T-helper 17 cell (primary cell): Measurements from ENCODE around the gene SMARCC2. TPM values are rescaled to one million over a fixed set of nuclear protein-coding genes. Genes with fewer than 3 reads are reported as not detected.
"Not testable (repeated sequence)": the region's sequence is repeated elsewhere in the genome, so short reads cannot be mapped to it uniquely, and the experiment has no call there.

Experiments used
- ATAC-seq: fragments of 150-1000 bp; cut with Tn5 transposase; 2 replicates; pipeline ENCODE4 v1.10.0; 2021; ENCODE audit warnings: mild to moderate bottlenecking, moderate library complexity
- DNase-seq, 3 donors: peaks; one replicate each; pipeline versions ENCODE4 v3.0.0 to v3.0.0-alpha.2; 2020 to 2021
- H3K9me3 ChIP-seq: one replicate; pipeline ENCODE4 v1.7.0; 2013; ENCODE audit warnings: low read length, mild to moderate bottlenecking; ENCODE audit not compliant: control insufficient read depth, poor library complexity, severe bottlenecking
- H3K27ac Mint-ChIP-seq: one replicate; pipeline ENCODE4 v1.8.0; 2022; ENCODE audit warnings: mild to moderate bottlenecking, moderate library complexity, mixed read lengths
- H3K27me3 Mint-ChIP-seq: one replicate; pipeline ENCODE4 v1.8.0; 2022; ENCODE audit warnings: mixed read lengths
- H3K36me3 Mint-ChIP-seq: one replicate; pipeline ENCODE4 v1.8.0; 2022; ENCODE audit warnings: low read depth, mixed read lengths
- H3K4me1 Mint-ChIP-seq: one replicate; pipeline ENCODE4 v1.8.0; 2022; ENCODE audit warnings: mild to moderate bottlenecking, mixed read lengths
- H3K4me3 Mint-ChIP-seq: one replicate; pipeline ENCODE4 v1.8.0; 2022; ENCODE audit warnings: mild to moderate bottlenecking, moderate library complexity, mixed read lengths
- total RNA-seq, 4 donors: library from RNA in 2 of 4; stranded (reverse) in 2 of 4; gene quantifications; one replicate each; pipeline ENCODE4 v1.2.3 and lab custom pipeline; 2022 to 2026

Gene SMARCC2
- total RNA-seq, 2 donors from 2014 or later = 130 to 138 TPM

- no peaks in the 10 kb centered on the region for H3K9me3 ChIP-seq
- no peak overlapping the region for H3K4me3 Mint-ChIP-seq
- DNase-seq = no peak
- H3K27me3 Mint-ChIP-seq = no peaks in the 10 kb centered on the region
- ATAC-seq = no peak
- H3K36me3 Mint-ChIP-seq = peaks cover 6% of the 10 kb centered on the region
- peaks cover 11% of the 10 kb centered on the region for H3K4me1 Mint-ChIP-seq
- H3K27ac Mint-ChIP-seq = no peak overlapping the region
Observed at GRCh38 chr12:56202366-56202765, 13.1 kb upstream of the SMARCC2 start.

- Mint-ChIP-seq H3K27me3 (no peaks in the 10 kb centered on the region), H3K36me3 (peaks cover 7% of the 10 kb centered on the region), H3K4me3 (no peak overlapping the region), H3K27ac (peak overlapping the region; percentile 72), H3K4me1 (peaks cover 8% of the 10 kb centered on the region)
- no peaks in the 10 kb centered on the region for H3K9me3 ChIP-seq
- DNase-seq = no peak
- no peak for ATAC-seq
Observed at GRCh38 chr12:56198836-56199235, 9.6 kb upstream of the SMARCC2 start.

GRCh38 chr12:56197921-56198635, 8.8 kb upstream of the SMARCC2 start:
- Mint-ChIP-seq H3K36me3 (peaks cover 7% of the 10 kb centered on the region), H3K27ac (peak overlapping the region; percentile 72), H3K4me3 (no peak overlapping the region), H3K27me3 (no peaks in the 10 kb centered on the region), H3K4me1 (peaks cover 13% of the 10 kb centered on the region)
- H3K9me3 ChIP-seq = no peaks in the 10 kb centered on the region
- DNase-seq = no peak
- no peak for ATAC-seq

- not testable (repeated sequence) for ATAC-seq, H3K36me3 Mint-ChIP-seq, H3K27ac Mint-ChIP-seq, H3K27me3 Mint-ChIP-seq, DNase-seq, H3K9me3 ChIP-seq, H3K4me3 Mint-ChIP-seq
- H3K4me1 Mint-ChIP-seq = peaks cover 16% of the 10 kb centered on the region
Observed at GRCh38 chr12:56196818-56197550, 7.7 kb upstream of the SMARCC2 start.

GRCh38 chr12:56193025-56193578, 3.8 kb upstream of the SMARCC2 start:
- DNase-seq = peak; percentile 25 to 62 (median 34)
- H3K27ac Mint-ChIP-seq = peak overlapping the region; percentile 79
- H3K36me3 Mint-ChIP-seq = peaks cover 13% of the 10 kb centered on the region
- peak overlapping the region; percentile 4 for H3K4me3 Mint-ChIP-seq
- no peak for ATAC-seq
- peaks cover 4% of the 10 kb centered on the region for H3K27me3 Mint-ChIP-seq
- H3K4me1 Mint-ChIP-seq = peaks cover 34% of the 10 kb centered on the region
- H3K9me3 ChIP-seq = no peaks in the 10 kb centered on the region

GRCh38 chr12:56192582-56192981, 3.3 kb upstream of the SMARCC2 start:
- no peaks in the 10 kb centered on the region for H3K9me3 ChIP-seq
- DNase-seq (no peak), ATAC-seq (no peak)
- Mint-ChIP-seq H3K4me3 (peak overlapping the region; percentile 61), H3K27ac (peak overlapping the region; percentile 79), H3K36me3 (peaks cover 13% of the 10 kb centered on the region), H3K27me3 (peaks cover 4% of the 10 kb centered on the region), H3K4me1 (peaks cover 39% of the 10 kb centered on the region)

GRCh38 chr12:56190695-56191155, 1.4 kb upstream of the SMARCC2 start:
- peaks cover 4% of the 10 kb centered on the region for H3K27me3 Mint-ChIP-seq
- H3K27ac Mint-ChIP-seq = peak overlapping the region; percentile 100
- H3K9me3 ChIP-seq = no peaks in the 10 kb centered on the region
- peaks cover 50% of the 10 kb centered on the region for H3K4me1 Mint-ChIP-seq
- ATAC-seq (no peak), DNase-seq (no peak)
- H3K4me3 Mint-ChIP-seq = peak overlapping the region; percentile 99
- H3K36me3 Mint-ChIP-seq = peaks cover 15% of the 10 kb centered on the region

- peaks cover 52% of the 10 kb centered on the region for H3K4me1 Mint-ChIP-seq
- peaks cover 4% of the 10 kb centered on the region for H3K27me3 Mint-ChIP-seq
- H3K27ac Mint-ChIP-seq = peak overlapping the region; percentile 100
Observed at GRCh38 chr12:56189918-56190694, 823 bp upstream of the SMARCC2 start.

GRCh38 chr12:56188778-56189098, 545 bp downstream of the SMARCC2 start:
- Mint-ChIP-seq H3K27me3 (peaks cover 4% of the 10 kb centered on the region), H3K4me3 (peak overlapping the region; percentile 99), H3K36me3 (peaks cover 8% of the 10 kb centered on the region), H3K27ac (peak overlapping the region; percentile 95), H3K4me1 (peaks cover 46% of the 10 kb centered on the region)
- ATAC-seq (peak; percentile 6), DNase-seq (peak in 1 of 3 donors; percentile 10)
- H3K9me3 ChIP-seq = no peaks in the 10 kb centered on the region

More at GRCh38 chr12:56189918-56190694, 823 bp upstream of the SMARCC2 start:
- Mint-ChIP-seq H3K4me3 (peak overlapping the region; percentile 99), H3K36me3 (peaks cover 15% of the 10 kb centered on the region)
- DNase-seq (peak; percentile 41 to 61 (median 59)), ATAC-seq (peak; percentile 32)
- no peaks in the 10 kb centered on the region for H3K9me3 ChIP-seq

- Mint-ChIP-seq H3K4me1 (peaks cover 42% of the 10 kb centered on the region), H3K36me3 (peaks cover 8% of the 10 kb centered on the region), H3K27ac (peak overlapping the region; percentile 95), H3K27me3 (peaks cover 4% of the 10 kb centered on the region), H3K4me3 (peak overlapping the region; percentile 99)
- ATAC-seq = no peak
- DNase-seq = no peak
- H3K9me3 ChIP-seq = no peaks in the 10 kb centered on the region
Observed at GRCh38 chr12:56188131-56188777, 1.0 kb downstream of the SMARCC2 start.

- H3K27me3 Mint-ChIP-seq = peaks cover 4% of the 10 kb centered on the region
- ATAC-seq (no peak), DNase-seq (no peak)
- peaks cover 8% of the 10 kb centered on the region for H3K36me3 Mint-ChIP-seq
- peaks cover 36% of the 10 kb centered on the region for H3K4me1 Mint-ChIP-seq
- peak overlapping the region; percentile 95 for H3K27ac Mint-ChIP-seq
- H3K4me3 Mint-ChIP-seq = no peak overlapping the region
- no peaks in the 10 kb centered on the region for H3K9me3 ChIP-seq
Observed at GRCh38 chr12:56186957-56187356, 2.3 kb downstream of the SMARCC2 start.

GRCh38 chr12:56178347-56178746, 10.9 kb downstream of the SMARCC2 start:
- no peaks in the 10 kb centered on the region for H3K9me3 ChIP-seq
- no peak overlapping the region for H3K4me3 Mint-ChIP-seq
- peaks cover 10% of the 10 kb centered on the region for H3K36me3 Mint-ChIP-seq
- DNase-seq (no peak), ATAC-seq (no peak)
- peak overlapping the region; percentile 90 for H3K27ac Mint-ChIP-seq
- peaks cover 4% of the 10 kb centered on the region for H3K4me1 Mint-ChIP-seq
- no peaks in the 10 kb centered on the region for H3K27me3 Mint-ChIP-seq
